Upper lobe of right lung (tissue), 1 donor: ENCODE measurements around the gene CATSPERD. TPM values are rescaled to one million over a fixed set of nuclear protein-coding genes. Genes with fewer than 3 reads are reported as not detected.

Source experiments
- ATAC-seq: fragments of 200-7000 bp; cut with Tn5 transposase; one replicate; pipeline ENCODE4 v1.9.1; 2020; ENCODE audit warnings: mild to moderate bottlenecking, moderate library complexity
- DNase-seq: peaks from one replicate; pipeline ENCODE4 v3.0.0-alpha.2; 2020
- H3K27ac ChIP-seq: fragments of 200-600 bp; one replicate; pipeline ENCODE4 v1.8.0; 2022
- H3K27me3 ChIP-seq: fragments of 200-600 bp; one replicate; pipeline ENCODE4 v1.8.0; 2022; ENCODE audit warnings: mild to moderate bottlenecking
- H3K36me3 ChIP-seq: fragments of 200-600 bp; one replicate; pipeline ENCODE4 v1.8.0; 2022
- H3K4me1 ChIP-seq: fragments of 200-600 bp; one replicate; pipeline ENCODE4 v1.8.0; 2022
- H3K4me3 ChIP-seq: fragments of 200-600 bp; one replicate; pipeline ENCODE4 v1.8.0; 2022; ENCODE audit warnings: mild to moderate bottlenecking
- H3K9me3 ChIP-seq: fragments of 200-600 bp; one replicate; pipeline ENCODE4 v1.8.0; 2022
- CTCF ChIP-seq: fragments of 200-600 bp; IDR thresholded peaks from one replicate; pipeline ENCODE4 v1.8.0; 2022; ENCODE audit warnings: antibody characterized with exemption
- intact Hi-C: fragments of 100-400 bp; cut with DNase I; formaldehyde crosslinking; loops from one replicate; pipeline ENCODE4 v1.11.0; 2022
- total RNA-seq: library from RNA; stranded (reverse); fragmentation: NEBNext Ultra II Directional; extraction: Animal tissue kit (Norgen Biotek cat#: 25700); gene quantifications from one replicate; pipeline ENCODE4 v1.2.1, GENCODE V29; 2021
- donor health status: DM: no; HTN: yes; CAD: no; lungs with severe emphysema.

CATSPERD gene
- total RNA-seq, 1 donor from 2014 or later = not detected

- no peak overlapping the region for H3K27ac ChIP-seq
- no peak for TF ChIP-seq CTCF
- intact Hi-C loops = no loop called here
- H3K4me1 ChIP-seq = no peaks in the 10 kb centered on the region
- H3K9me3 ChIP-seq = no peaks in the 10 kb centered on the region
- no peak overlapping the region for H3K4me3 ChIP-seq
- ATAC-seq = no peak
- no peak for DNase-seq
- H3K36me3 ChIP-seq = no peaks in the 10 kb centered on the region
- no peaks in the 10 kb centered on the region for H3K27me3 ChIP-seq
These were observed 33.3 kb downstream of the CATSPERD start for GRCh38 chr19:5753743-5754142.

DNA sequence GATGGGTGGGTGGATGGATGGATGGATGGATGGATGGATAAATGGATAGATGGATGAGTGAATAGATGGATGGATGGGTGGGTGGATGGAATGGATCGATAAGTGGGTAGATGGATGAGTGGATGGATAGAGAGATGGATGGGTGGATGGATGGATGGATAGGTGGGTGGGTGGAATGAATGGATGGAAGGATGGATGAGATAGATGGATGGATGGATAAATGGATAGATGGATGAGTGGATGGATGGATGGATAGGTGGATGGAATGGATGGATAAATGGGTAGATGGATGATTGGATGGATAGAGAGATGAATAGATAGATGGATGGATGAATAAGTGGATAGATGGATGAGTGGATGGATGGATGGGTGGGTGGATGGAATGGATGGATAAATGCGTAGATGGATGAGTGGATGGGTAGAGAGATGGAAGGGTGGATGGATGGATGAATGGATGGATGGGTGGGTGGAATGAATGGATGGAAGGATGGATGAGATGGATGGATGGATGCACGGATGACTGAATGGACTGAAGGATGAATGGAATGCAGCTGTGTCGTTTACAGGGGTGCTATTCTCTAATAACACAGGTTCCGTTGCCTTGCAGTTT, 42.3 kb downstream of the CATSPERD start:
- Histone ChIP-seq H3K36me3 (no peaks in the 10 kb centered on the region), H3K4me3 (no peak overlapping the region), H3K27me3 (no peaks in the 10 kb centered on the region), H3K27ac (no peak overlapping the region), H3K9me3 (no peaks in the 10 kb centered on the region), H3K4me1 (no peaks in the 10 kb centered on the region)
- no peak for TF ChIP-seq CTCF
- no peak for DNase-seq
- intact Hi-C loops = no loop called here
- ATAC-seq = no peak

GRCh38 chr19:5765220-5765619, 44.8 kb downstream of the CATSPERD start:
- no peak for ATAC-seq
- intact Hi-C loops = no loop called here

DNA sequence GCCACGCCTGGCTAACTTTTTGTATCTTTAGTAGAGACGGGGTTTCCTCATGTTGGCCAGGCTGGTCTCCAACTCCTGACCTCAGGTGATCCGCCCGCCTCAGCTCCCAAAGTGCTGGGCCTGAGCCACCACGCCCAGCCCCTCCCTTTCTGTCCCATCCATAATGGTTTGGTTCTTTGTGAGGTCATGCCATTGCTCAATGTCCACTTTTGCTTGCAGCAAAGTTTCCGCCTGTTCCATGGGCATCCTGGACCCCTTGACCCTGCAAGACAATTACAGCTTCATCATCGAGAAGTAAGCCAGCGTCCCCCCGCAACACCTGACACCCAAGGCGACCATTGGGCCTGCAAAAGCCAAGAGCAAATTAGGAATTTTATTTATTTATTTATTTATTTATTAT, 47.5 kb downstream of the CATSPERD start:
- no peak for TF ChIP-seq CTCF
- Histone ChIP-seq H3K27me3 (no peaks in the 10 kb centered on the region), H3K36me3 (no peaks in the 10 kb centered on the region), H3K9me3 (no peaks in the 10 kb centered on the region), H3K4me1 (no peaks in the 10 kb centered on the region), H3K27ac (no peak overlapping the region), H3K4me3 (no peak overlapping the region)
- DNase-seq (no peak), ATAC-seq (no peak)
- intact Hi-C loops = no loop called here

More at GRCh38 chr19:5765220-5765619, 44.8 kb downstream of the CATSPERD start:
- H3K4me1 ChIP-seq = no peaks in the 10 kb centered on the region
- no peak overlapping the region for H3K4me3 ChIP-seq
- H3K9me3 ChIP-seq = no peaks in the 10 kb centered on the region
- no peak overlapping the region for H3K27ac ChIP-seq
- TF ChIP-seq CTCF = no peak
- no peak for DNase-seq
- no peaks in the 10 kb centered on the region for H3K27me3 ChIP-seq
- no peaks in the 10 kb centered on the region for H3K36me3 ChIP-seq

DNA sequence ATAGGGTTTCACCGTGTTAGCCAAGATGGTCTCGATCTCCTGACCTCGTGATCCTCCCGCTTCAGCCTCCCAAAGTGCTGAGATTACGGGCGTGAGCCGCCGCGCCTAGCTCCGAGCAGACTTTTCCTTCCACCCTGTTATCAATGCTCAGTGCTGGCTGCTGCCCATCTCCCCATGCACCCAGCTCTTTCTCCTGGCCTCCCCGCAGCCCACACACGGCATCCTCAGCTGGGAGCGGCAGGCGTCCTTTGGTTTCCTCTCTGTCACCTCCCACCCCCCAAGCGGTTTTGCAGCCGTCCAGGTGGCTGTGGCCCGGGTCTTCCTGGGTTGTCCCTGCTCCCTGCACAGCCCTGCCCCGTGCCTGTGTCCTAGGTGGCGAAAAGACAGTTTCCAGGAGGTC, 52.0 kb downstream of the CATSPERD start:
- no peak for ATAC-seq
- no peak for TF ChIP-seq CTCF
- intact Hi-C loops = no loop called here
- Histone ChIP-seq H3K27ac (no peak overlapping the region), H3K27me3 (no peaks in the 10 kb centered on the region), H3K9me3 (no peaks in the 10 kb centered on the region), H3K36me3 (no peaks in the 10 kb centered on the region), H3K4me3 (no peak overlapping the region), H3K4me1 (no peaks in the 10 kb centered on the region)
- DNase-seq = no peak

DNA sequence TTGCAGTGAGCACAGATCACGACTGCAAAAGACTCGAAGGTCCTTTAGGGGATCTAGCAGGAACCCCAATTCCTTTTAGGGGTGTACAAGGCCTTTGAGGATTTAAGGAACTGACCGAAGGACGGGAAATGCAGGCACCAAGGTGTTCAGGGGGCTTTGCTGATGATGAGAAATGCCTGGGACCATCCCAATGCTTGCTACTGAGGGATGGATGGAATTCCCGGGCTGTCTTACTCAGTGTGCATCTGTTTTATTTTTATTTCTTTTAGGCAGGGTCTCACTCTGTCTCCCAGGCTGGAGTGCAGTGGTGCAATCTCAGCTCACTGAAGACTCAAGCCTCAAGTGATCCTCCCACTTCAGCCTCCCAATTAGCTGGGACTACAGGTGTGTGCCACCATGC, 52.8 kb downstream of the CATSPERD start:
- no peak for ATAC-seq
- no peak for TF ChIP-seq CTCF

More for the DNA sequence above, 52.8 kb downstream of the CATSPERD start:
- DNase-seq = no peak
- intact Hi-C loops = no loop called here
- H3K4me1 ChIP-seq = no peaks in the 10 kb centered on the region
- H3K4me3 ChIP-seq = no peak overlapping the region
- no peaks in the 10 kb centered on the region for H3K9me3 ChIP-seq
- H3K27me3 ChIP-seq = no peaks in the 10 kb centered on the region
- no peaks in the 10 kb centered on the region for H3K36me3 ChIP-seq
- no peak overlapping the region for H3K27ac ChIP-seq
